Stomach (tissue), 4 donors: Measurements from ENCODE around the gene KLHL22.

Source experiments
- EP300 ChIP-seq: sonication (generic); formaldehyde crosslinking; IDR thresholded peaks from one replicate; pipeline ENCODE4 v1.6.1; 2017; ENCODE audit warnings: antibody characterized with exemption
- POLR2A ChIP-seq, 4 donors: fragments of 450-650 bp; IDR thresholded peaks; one replicate each; pipeline ENCODE4 v1.6.1; 2016; ENCODE audit warnings: antibody characterized with exemption in 4 of 4, control low read depth in 2 of 4, mild to moderate bottlenecking in 1 of 4, moderate library complexity in 1 of 4
- TF ChIP-seq, protein P1 (sequence below), 7 experiments: fragments of 450-650 bp in 4 of 7; fragments of 200-600 bp in 3 of 7; sonication (generic) in 3 of 7; IDR thresholded peaks; one replicate each; pipeline ENCODE4 v1.5.1; 2016 to 2019; ENCODE audit warnings: antibody characterized with exemption in 7 of 7, control low read depth in 2 of 7, mild to moderate bottlenecking in 1 of 7

DNA sequence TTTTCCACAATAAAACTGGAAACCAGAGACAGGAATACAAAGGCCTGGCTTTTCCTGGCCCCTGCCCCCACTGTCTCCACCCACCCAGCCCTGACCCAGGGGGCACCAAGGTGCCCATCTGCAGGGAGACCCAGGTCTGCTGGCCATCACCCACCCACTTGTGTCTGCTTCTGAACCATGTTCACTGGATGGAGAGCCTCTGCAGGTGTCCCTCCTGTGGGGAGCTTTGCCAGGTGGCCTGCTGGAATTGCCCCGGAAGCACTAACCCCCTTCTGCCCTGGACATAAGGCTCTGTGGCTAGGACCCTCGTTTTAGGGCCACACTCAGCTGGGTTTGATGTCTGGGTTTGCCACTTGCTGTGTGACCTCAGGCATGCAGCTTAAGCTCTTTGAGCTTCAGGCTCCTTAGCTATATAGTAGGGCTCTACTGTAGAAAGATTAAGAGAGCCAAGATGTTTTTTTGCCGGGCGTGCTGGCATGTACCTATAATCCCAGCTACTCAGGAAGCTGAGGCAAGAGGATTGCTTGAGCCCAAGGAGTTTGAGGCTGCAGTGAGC lies 61.8 kb downstream of the KLHL22 start:
- TF ChIP-seq, protein P1, sequence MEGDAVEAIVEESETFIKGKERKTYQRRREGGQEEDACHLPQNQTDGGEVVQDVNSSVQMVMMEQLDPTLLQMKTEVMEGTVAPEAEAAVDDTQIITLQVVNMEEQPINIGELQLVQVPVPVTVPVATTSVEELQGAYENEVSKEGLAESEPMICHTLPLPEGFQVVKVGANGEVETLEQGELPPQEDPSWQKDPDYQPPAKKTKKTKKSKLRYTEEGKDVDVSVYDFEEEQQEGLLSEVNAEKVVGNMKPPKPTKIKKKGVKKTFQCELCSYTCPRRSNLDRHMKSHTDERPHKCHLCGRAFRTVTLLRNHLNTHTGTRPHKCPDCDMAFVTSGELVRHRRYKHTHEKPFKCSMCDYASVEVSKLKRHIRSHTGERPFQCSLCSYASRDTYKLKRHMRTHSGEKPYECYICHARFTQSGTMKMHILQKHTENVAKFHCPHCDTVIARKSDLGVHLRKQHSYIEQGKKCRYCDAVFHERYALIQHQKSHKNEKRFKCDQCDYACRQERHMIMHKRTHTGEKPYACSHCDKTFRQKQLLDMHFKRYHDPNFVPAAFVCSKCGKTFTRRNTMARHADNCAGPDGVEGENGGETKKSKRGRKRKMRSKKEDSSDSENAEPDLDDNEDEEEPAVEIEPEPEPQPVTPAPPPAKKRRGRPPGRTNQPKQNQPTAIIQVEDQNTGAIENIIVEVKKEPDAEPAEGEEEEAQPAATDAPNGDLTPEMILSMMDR (IDR thresholded peaks at IDR 0.05): no peak
- TF ChIP-seq POLR2A (IDR thresholded peaks at IDR 0.05) (no peak), EP300 (no peak)
